Skeletal muscle tissue (tissue), 4 donors: Measurements from ENCODE around the gene R3HDM4. TPM values are rescaled to one million over a fixed set of nuclear protein-coding genes. Genes with fewer than 3 reads are reported as not detected.
A peak's percentile ranks its signal among the peaks of the same experiment; 100 is the strongest.

Experiments used
- H3K27ac ChIP-seq: one replicate; pipeline ENCODE4 v1.7.0; 2013; ENCODE audit warnings: mild to moderate bottlenecking, low read depth, low read length, inconsistent platforms
- H3K27me3 ChIP-seq, 3 donors: one replicate each; pipeline ENCODE4 v1.7.0; 2013; ENCODE audit warnings: low read length in 3 of 3; ENCODE audit not compliant: control insufficient read depth in 3 of 3, insufficient read depth in 3 of 3
- H3K36me3 ChIP-seq, 3 donors: one replicate each; pipeline ENCODE4 v1.7.0; 2013; ENCODE audit warnings: low read length in 3 of 3; ENCODE audit not compliant: control insufficient read depth in 3 of 3, insufficient read depth in 3 of 3
- H3K4me1 ChIP-seq, 3 donors: one replicate each; pipeline ENCODE4 v1.7.0; 2013; ENCODE audit warnings: low read length in 3 of 3, mild to moderate bottlenecking in 3 of 3; ENCODE audit not compliant: control insufficient read depth in 3 of 3, insufficient read depth in 3 of 3
- H3K4me3 ChIP-seq, 3 donors: one replicate each; pipeline ENCODE4 v1.7.0; 2013; ENCODE audit warnings: low read length in 3 of 3
- H3K9ac ChIP-seq, 3 donors: one replicate each; pipeline ENCODE4 v1.7.0; 2013; ENCODE audit warnings: low read length in 3 of 3, mild to moderate bottlenecking in 3 of 3, moderate library complexity in 2 of 3, low read depth in 1 of 3
- H3K9me3 ChIP-seq, 3 donors: one replicate each; pipeline ENCODE4 v1.7.0; 2013; ENCODE audit warnings: low read length in 3 of 3; ENCODE audit not compliant: control insufficient read depth in 3 of 3
- total RNA-seq: library from RNA; depleted of rRNA; stranded (reverse); fragments of >200 nt; gene quantifications from one replicate; pipeline ENCODE4 v1.2.3, GENCODE V29; 2014
- donor health status: Osteomylitis.

R3HDM4 gene
- total RNA-seq, 1 donor from 2014 or later: 30.8 TPM

DNA sequence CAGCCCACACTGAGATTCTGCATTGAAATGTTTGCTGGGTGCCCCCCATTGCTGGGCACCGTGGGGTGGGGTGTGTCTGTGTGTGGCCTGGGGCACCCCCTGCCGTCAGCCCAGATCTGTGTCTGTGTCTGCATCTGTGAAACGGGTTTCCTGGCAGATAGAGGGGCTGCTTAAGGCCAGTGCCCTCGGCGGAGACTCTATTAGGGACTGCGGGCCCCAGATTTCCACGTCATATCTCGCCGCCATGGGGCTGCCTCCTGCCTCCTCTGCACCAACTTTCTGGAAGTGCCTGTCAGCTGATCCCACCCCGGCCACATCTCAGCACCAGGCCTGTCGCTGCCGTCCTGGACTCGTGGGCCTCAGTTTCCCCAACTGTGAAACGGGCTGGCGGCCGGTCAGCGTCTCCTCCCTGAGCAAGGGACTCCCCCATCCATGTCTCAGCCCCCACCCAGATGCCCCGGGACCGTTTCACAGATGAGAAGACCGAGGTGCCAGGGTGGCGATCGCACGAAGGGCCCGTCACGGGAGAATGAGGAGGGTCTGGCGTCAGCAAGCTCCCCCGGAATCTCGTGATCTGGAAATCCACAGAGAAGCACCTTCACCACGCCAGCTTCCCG is 34.2 kb upstream of the R3HDM4 start:
- Histone ChIP-seq H3K9me3 (no peaks in the 10 kb centered on the region), H3K9ac (no peak overlapping the region), H3K4me1 (peaks cover 0 to 2% (median 0%) of the 10 kb centered on the region in 3 donors), H3K4me3 (no peak overlapping the region), H3K36me3 (no peaks in the 10 kb centered on the region), H3K27ac (no peak overlapping the region), H3K27me3 (peaks cover 0 to 9% (median 7%) of the 10 kb centered on the region in 3 donors)

DNA sequence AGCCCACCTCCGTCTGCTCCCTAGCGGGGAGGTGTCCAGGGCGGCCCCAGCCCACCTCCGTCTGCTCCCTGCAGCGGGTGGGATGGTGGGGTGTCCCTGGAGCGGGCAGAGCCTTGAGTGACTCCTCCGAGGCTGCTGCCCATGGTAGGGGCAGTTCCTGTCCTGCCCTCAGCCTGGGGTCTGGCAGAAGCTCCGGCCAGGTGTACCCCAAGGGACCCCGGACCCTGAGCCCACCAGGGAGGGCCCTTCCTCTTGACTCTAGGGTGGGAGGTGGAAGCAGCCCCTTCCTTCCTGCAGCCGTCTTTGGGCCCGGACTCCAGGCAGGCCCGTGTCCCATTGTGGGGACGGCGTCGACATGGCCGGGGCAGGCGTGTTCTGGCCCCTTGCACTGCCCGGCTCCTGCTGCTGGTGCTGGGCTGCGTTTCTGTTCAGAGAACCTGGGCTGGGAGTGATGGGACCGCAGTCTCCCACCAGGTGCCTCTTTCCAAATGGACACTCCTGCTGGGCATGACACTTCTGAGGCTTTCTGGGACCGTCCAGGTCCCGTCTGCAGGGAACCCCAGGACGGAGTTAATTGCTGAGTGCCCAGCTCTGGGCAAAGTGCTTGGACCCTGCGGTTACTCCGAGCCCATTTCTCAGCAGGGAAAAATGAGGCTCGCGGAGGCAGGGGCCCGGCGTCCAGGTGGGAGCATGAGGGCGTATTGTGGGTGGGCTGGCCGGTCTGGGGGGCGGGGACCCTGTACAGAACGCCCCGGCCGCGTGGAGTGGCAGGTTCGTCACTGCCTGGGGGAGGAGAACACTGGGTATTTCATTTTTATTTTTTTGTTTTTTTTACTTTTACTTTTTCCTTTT is 32.6 kb upstream of the R3HDM4 start:
- Histone ChIP-seq H3K36me3 (no peaks in the 10 kb centered on the region), H3K4me3 (no peak overlapping the region), H3K9ac (no peak overlapping the region), H3K27me3 (peaks cover 0 to 21% (median 10%) of the 10 kb centered on the region in 3 donors), H3K9me3 (no peaks in the 10 kb centered on the region), H3K4me1 (peaks cover 3 to 11% (median 5%) of the 10 kb centered on the region in 3 donors), H3K27ac (no peak overlapping the region)

DNA sequence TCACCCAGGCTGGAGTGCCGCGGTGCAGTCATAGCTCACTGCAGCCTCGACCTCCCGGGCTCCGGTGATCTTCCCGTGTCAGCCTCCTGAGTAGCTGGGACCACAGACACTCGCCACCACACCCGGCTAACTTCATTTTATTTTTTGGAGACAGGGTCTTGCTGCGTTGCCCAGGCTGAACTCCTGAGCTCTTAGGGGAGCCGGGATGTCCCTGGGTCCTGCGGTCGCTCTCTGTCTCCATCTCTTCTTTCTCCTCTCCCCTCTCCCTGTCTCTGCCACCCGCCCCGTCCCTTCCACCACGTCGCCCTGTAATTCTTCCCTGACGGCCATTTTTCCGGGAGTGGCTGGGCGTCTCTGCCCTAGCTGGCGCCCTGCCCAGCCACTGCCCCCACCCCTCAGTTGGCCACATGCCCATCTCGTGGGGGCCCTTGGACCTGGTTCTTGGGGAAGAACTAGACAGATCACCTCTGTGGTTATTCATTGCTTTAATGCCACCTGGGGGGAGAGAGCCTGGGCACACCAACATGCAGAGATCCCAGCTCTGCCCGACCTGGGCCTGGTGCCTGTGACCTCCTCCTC is 31.7 kb upstream of the R3HDM4 start:
- Histone ChIP-seq H3K4me1 (peaks cover 3 to 15% (median 8%) of the 10 kb centered on the region in 3 donors), H3K4me3 (no peak overlapping the region), H3K27ac (no peak overlapping the region), H3K9ac (no peak overlapping the region), H3K9me3 (no peaks in the 10 kb centered on the region), H3K36me3 (no peaks in the 10 kb centered on the region), H3K27me3 (peaks cover 0 to 24% (median 10%) of the 10 kb centered on the region in 3 donors)

DNA sequence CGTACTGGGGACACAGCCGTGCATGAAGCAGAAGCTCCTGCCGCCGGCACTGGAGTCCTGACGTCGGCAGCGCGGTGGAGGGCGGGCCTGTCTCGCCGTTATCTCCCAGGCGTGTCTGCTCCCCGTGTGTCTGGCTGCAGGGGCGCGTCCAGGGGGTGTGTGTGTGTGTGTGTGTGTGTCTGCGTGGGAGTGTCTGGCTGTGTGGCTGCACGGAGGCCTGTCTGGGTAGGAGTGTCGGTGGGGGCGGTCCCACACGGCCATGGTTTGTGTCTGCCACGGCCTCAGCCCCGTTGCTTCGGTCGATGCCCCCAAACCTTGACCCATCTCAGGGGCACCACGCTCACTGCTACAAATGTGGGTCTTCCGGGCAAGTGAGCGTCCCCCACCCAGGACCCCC is 31.1 kb upstream of the R3HDM4 start:
- Histone ChIP-seq H3K9ac (no peak overlapping the region), H3K4me1 (peaks cover 3 to 15% (median 8%) of the 10 kb centered on the region in 3 donors), H3K4me3 (no peak overlapping the region), H3K9me3 (no peaks in the 10 kb centered on the region), H3K27ac (no peak overlapping the region), H3K36me3 (no peaks in the 10 kb centered on the region), H3K27me3 (peaks cover 0 to 24% (median 10%) of the 10 kb centered on the region in 3 donors)

DNA sequence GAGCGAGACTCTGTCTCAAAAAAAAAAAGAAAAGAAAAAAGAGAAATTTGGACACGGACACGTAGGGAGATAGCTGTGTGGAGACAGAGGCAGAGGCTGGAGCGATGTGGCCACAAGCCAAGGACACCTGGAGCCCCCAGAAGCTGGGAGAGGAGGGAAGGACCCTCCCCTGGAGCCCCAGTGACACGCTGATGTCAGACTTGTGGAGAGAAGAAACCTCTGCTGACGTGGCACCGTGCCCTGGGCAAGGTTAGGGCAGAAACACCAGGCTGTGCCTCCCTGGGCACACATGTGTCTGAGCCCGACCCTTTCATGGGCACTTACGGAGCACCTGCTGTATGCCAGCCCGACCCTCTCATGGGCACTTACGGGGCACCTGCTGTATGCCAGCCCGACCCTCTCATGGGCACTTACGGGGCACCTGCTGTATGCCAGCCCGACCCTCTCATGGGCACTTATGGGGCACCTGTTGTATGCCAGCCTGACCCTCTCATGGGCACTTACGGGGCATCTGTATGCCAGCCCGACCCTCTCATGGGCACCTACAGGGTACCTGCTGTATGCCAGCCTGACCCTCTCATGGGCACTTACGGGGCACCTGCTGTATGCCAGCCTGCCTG is 30.6 kb upstream of the R3HDM4 start:
- no peak overlapping the region for H3K9ac ChIP-seq
- H3K4me3 ChIP-seq: no peak overlapping the region
- H3K36me3 ChIP-seq: no peaks in the 10 kb centered on the region
- peaks cover 3 to 15% (median 8%) of the 10 kb centered on the region in 3 donors for H3K4me1 ChIP-seq
- peaks cover 0 to 24% (median 10%) of the 10 kb centered on the region in 3 donors for H3K27me3 ChIP-seq
- no peaks in the 10 kb centered on the region for H3K9me3 ChIP-seq
- no peak overlapping the region for H3K27ac ChIP-seq

DNA sequence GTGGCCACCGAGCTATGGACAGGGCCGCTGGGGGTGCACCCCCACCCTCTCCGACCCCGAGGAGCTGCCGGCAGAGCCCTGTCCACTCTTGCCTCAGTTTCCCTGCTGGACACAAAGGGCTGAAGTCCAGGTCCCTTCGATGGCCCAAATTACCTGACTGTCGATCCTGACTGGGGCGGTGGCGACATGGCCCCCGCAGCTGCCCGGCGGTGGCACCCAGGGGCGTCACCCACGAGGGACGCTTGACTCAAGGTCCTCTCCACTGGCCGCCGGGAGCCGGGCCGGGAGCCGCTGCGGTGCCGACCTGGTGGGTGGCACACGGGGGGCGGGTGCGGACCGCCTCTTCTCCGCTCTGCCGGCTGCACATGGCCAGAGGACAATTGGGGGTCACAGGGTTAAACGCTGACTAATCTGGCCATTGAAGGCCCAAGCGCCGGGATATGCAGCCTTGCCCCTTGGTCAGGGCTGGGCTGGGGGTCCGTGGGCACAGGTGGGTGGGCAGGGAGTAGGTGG is 29.2 kb upstream of the R3HDM4 start:
- Histone ChIP-seq H3K36me3 (no peaks in the 10 kb centered on the region), H3K4me1 (peaks cover 3 to 15% (median 8%) of the 10 kb centered on the region in 3 donors), H3K9ac (no peak overlapping the region), H3K9me3 (no peaks in the 10 kb centered on the region), H3K4me3 (no peak overlapping the region), H3K27me3 (peaks cover 0 to 21% (median 10%) of the 10 kb centered on the region in 3 donors), H3K27ac (no peak overlapping the region)

DNA sequence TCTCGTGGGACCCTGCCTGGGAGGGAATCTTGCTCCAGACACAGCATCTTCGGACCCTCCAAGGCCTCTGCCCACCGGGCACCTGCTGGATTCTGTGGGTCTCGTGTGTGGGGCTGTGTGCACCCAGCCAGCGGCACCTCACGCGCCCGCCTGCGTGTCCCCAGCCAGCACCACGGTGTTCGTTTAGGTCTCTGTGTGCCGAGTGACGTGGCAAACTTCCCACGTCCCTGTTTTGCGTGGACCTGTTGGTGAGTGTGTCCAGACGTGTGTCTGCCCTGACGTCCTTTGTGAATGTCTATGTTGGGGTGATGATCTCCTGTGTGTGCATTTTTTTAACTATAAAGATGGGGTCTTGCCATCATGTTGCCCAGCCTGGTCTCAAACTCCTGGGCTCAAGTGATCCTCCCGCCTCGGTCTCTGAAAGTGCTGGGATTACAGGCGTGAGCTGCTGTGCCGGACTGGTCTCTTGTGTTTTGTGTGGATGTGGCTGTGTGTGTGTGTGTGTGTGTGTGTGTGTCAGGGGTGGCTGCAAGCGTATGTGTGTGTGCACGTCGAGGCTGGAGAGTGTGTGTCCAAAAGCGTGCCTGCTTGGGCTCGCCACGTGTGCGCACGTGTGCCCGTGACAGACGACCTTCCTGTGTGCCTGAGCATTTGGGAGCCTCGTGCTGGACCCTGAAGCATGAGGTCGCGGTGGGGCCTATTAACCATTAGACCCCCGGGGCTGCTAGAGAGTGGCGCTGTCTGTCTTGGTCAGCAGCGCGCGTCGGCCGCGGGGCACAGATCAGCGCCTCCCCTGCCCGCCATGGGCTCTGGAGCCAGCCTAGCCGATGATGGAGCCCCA is 28.5 kb upstream of the R3HDM4 start:
- H3K9ac ChIP-seq: peak overlapping the region in 1 of 3 donors; percentile 40

DNA sequence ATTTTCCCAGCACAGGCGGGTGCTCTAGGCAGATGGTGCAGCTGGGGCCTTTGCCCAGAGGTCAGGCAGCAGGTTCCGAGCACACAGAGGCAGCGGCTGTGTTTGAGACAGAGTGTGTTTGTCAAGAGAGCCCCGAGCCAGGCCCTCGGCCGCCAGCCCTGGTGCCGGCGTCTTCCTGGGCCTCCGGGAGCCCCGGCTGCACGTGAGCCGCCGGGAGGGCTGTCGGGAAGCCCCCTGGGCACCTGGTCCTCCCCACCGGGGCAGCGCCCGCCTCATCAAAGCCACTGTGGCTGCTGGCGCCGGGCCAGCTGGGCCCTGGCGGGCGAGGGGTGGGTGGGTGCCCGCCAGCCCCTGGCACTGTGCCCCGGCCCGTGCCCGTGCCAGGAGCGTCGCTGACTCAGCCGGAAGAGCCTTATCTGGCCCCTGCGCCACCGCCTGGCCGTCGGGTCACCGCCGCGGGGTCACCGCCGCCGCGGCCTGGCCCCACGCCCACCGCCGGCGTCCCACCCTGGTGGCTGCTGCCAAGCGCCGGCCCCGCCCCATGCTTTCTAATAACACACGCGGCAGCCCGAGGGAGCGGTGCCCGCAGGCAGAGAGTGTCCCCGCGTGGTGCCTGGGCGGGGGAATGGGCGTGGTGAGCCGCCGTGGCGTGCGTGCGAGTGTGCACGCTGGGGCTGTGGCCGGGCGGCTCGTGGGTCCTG is 27.7 kb upstream of the R3HDM4 start:
- Histone ChIP-seq H3K4me3 (peak overlapping the region; percentile 20 to 62 (median 29)), H3K27me3 (peaks cover 0 to 19% (median 10%) of the 10 kb centered on the region in 3 donors), H3K36me3 (no peaks in the 10 kb centered on the region), H3K9me3 (no peaks in the 10 kb centered on the region), H3K9ac (peak overlapping the region in 1 of 3 donors; percentile 40), H3K4me1 (peaks cover 3 to 15% (median 8%) of the 10 kb centered on the region in 3 donors), H3K27ac (peak overlapping the region; percentile 51)

More for the DNA sequence above, 28.5 kb upstream of the R3HDM4 start:
- peaks cover 3 to 15% (median 8%) of the 10 kb centered on the region in 3 donors for H3K4me1 ChIP-seq
- no peaks in the 10 kb centered on the region for H3K9me3 ChIP-seq
- H3K36me3 ChIP-seq: no peaks in the 10 kb centered on the region
- H3K27ac ChIP-seq: no peak overlapping the region
- H3K27me3 ChIP-seq: peaks cover 0 to 19% (median 10%) of the 10 kb centered on the region in 3 donors
- H3K4me3 ChIP-seq: peak overlapping the region; percentile 20 to 62 (median 29)
